HG03442 (cell line): ENCODE measurements around the gene HTR3C.
"Not testable (repeated sequence)": the region's sequence is repeated elsewhere in the genome, so short reads cannot be mapped to it uniquely, and the experiment has no call there.

Experiments used
- ATAC-seq: cut with Tn5 transposase; IDR thresholded peaks from one replicate; pipeline ENCODE4 v1.9.1; 2021; ENCODE audit warnings: mild to moderate bottlenecking, moderate library complexity; ENCODE audit not compliant: unreplicated experiment

HTR3C gene, protein sequence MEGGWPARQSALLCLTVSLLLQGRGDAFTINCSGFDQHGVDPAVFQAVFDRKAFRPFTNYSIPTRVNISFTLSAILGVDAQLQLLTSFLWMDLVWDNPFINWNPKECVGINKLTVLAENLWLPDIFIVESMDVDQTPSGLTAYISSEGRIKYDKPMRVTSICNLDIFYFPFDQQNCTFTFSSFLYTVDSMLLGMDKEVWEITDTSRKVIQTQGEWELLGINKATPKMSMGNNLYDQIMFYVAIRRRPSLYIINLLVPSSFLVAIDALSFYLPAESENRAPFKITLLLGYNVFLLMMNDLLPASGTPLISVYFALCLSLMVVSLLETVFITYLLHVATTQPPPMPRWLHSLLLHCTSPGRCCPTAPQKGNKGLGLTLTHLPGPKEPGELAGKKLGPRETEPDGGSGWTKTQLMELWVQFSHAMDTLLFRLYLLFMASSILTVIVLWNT

GRCh38 chr3:184052767-184053166 is at the start of gene HTR3C:
HTR3C (plus strand) TSS chr3:184053047; CDS start chr3:184053081, 34 bp downstream.
- no peak for ATAC-seq

DNA sequence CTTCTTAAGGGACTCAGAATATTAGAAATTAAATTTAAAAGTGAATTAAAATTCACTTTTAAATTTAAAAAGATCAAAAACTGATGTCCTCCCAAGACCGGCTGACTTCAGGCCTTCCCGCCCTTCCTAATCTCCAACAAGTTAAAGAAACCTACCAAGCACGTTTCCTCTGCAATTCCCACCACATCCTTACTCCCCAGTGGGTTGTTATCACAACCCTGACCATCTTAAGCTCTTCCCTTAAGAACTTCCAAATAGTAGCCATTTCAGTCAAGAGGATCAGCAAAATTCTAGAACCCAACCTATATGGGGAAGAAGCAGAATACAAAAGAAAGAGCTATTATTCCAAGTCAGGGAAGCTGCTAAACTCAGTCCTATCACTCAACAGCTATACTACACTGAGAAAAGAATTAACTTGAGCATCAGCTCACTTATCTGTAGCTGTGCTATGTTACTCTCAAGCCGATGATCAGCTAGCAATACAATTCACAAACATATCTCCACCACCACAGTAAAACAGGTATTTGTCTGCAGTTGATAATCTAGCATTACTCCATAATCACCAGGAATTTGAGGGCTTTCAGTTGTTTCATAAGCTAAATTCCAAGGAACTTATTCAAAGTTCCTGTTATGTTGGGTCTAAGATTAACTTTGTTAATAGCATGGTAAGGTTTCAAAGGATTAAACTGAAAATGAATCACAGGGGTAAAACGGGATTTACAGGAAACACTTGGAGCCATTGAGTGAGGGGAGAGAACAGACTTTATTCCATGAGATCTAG is 49.5 kb upstream of the HTR3C start:
- no peak for ATAC-seq

DNA sequence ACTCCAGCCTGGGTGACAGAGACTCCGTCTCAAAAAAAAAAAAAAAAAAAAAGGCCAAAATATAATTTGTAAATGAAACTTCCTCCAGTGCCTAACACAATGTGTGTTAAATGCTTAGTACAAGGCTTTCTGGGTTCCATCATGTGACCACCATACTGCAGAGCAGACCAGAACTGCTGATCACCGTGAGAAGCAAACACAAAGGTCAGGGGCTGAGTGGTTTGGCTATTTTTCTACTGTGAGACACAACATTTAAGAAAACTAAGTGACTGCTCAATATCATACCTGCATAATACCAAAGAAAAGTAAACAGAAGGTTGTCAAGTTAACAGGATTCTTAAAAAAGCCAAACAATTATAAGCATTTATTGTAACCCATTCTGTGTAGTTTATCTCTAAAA is 48.4 kb upstream of the HTR3C start:
- no peak for ATAC-seq

DNA sequence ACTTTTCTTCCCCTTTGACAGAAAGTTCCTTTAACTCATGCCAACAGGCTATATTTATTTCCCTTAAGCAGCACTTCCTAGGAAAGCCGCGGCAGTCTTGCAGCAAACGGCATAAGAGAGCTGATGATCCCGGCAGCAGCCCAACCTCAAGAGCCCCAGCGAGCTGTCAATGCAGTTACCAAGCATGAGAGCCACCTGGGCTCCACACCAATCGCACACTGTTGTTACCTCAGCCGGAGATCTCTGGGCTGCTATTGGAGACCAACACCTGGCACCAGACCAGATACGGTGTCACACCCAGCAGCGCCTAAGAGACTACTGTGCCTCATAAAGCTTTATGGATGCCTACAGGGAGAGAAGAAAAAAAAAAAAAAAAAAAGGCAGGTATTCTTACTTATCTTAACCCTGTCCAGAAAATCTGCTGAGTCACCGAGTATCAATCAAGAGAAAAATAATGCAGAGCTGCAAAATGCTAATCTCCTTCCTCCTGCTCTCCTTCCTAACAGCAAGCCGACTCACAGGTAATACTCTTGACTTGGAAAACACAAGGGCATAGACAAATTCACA is 46.8 kb upstream of the HTR3C start:
- no peak for ATAC-seq

- not testable (repeated sequence) for ATAC-seq
Measured at GRCh38 chr3:184007143-184007813, 45.6 kb upstream of the HTR3C start.

GRCh38 chr3:184008161-184008560 is 44.7 kb upstream of the HTR3C start:
- no peak for ATAC-seq

GRCh38 chr3:184011230-184011876 is 41.5 kb upstream of the HTR3C start:
- no peak for ATAC-seq

GRCh38 chr3:184011937-184012889 is 40.6 kb upstream of the HTR3C start:
- no peak for ATAC-seq

- ATAC-seq = no peak
Measured at GRCh38 chr3:184015381-184016019, 37.3 kb upstream of the HTR3C start.

GRCh38 chr3:184016169-184016570 is 36.7 kb upstream of the HTR3C start:
- ATAC-seq = no peak

DNA sequence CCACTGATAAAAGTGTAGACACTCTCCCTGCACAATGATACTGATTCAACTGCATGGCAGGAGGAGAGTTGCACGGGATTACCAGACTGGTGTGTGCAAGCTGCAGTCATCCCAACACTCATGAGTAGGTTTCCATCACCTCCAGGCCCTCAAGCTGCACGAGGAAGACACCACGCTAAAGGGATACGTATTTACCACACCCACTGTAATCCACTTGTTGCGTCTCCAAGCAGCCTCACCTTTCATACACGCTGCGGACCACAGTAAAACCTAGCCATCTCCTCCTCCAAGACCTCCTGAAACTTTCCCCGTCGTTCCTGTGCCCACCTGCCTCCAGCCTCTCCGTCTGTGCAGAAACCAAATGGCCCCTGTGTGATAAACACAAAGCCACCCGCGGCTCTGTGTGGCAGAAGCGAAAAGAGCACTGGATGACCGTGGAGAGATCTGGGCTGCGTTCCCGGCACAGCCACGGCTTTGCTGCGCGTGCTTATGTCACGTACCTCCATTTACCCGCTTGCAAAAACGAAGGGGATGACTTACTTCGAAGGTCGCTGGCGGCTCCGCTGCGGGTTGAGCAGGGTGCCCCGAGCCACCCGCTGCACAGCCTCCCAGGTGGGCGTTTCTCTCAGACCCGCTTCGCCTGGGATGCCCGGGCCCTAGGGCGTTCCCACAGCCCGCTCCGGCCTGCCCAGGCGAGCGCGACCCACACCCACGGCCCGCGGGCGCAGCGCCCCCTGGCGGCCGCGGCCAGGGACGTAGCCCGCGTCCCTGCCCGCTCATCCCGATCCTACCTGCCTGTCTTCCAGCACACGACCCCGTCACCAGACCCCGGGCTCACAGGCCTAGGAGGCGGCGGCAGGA is 35.8 kb upstream of the HTR3C start:
- peak; percentile 66 for ATAC-seq

DNA sequence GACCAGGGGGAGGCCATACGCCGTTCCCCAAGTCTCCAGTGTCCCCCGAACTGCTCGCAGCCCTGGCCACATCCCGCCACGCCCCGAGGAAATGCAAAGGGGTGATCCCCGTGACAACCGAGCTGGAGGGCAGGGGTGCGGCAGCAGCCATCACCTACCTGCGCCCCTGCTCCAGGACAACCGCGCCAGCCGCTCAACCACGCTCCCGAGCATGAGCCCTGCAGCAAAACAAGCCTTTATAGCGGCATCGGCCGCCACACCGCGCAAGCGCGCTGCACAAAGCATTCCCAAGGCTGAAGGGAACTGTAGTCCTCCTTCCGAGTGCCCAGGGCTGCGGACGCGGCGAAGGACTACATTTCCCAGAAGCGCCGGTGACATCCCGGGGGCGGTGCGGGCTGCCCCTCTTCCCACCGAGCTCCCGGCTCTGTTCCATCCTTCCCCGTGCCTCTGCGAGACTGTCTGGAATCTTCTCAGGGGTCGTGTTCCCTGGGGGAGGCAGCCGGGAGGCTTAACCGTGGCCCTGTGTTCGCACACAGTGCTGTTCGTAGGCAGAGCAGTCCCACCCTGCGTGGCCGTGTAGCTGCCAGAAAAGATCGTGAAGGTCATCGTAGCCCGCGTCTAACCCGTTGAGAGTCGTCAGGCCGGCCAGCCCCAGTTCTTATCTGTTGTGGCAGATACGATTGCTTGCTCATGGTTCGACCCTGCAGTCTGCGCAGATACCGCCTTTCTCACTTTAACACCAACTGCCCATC is 35.0 kb upstream of the HTR3C start, which contains the start of gene ABCC5:
Gene ABCC5 (minus strand): TSS at position 213 of the 752 bp plus-strand sequence. CDS start 3,492 bp downstream, outside the sequence.
- ATAC-seq = peak; percentile 93

GRCh38 chr3:184018424-184018973 is 34.3 kb upstream of the HTR3C start:
- ATAC-seq = no peak

- ATAC-seq = no peak
Measured at GRCh38 chr3:184022323-184022722, 30.5 kb upstream of the HTR3C start.

GRCh38 chr3:184025256-184025655 is 27.6 kb upstream of the HTR3C start:
- not testable (repeated sequence) for ATAC-seq

DNA sequence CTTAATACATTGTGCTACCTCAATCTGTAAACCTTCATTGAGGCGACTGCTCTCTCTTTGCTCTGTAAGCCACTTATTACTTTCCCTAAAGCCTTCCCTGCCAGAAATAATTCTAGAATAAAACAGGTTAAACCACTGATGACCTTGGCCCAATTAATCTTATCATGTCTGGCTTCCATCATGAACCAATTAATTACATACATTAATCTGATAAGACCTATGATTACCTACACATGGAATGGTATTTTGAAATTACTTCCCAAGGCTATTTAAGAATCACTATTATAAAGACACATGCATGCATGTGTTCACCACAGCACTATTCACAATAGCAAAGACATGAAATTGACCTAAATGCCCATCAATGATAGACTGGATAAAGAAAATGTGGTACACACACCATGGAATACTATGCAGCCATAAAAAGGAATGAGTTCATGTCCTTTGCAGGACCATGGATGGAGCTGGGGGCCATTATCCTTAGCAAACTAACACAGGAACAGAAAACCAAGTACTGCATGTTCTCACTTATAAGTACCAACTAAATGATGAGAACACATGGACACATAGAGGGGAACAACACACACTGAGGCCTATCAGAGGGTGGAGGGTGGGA is 24.5 kb upstream of the HTR3C start:
- ATAC-seq = not testable (repeated sequence)
